Lung (tissue), 12 donors: ENCODE data around the gene RHOG. TPM values are rescaled to one million over a fixed set of nuclear protein-coding genes. Genes with fewer than 3 reads are reported as not detected.

ENCODE experiments used
- ATAC-seq: fragments of 200-7000 bp; cut with Tn5 transposase; one replicate; pipeline ENCODE4 v1.9.1; 2020; ENCODE audit warnings: moderate number of reproducible peaks; ENCODE audit not compliant: insufficient read depth, low FRiP score
- DNase-seq, 3 donors: peaks; one replicate each; pipeline ENCODE4 v3.0.0-alpha.2; 2013 to 2017
- H3K27ac ChIP-seq, 2 donors: one replicate each; pipeline ENCODE4 v1.5.1; 2013; ENCODE audit warnings: mild to moderate bottlenecking in 2 of 2, moderate library complexity in 2 of 2, control low read depth in 1 of 2, inconsistent platforms in 1 of 2, low read depth in 1 of 2, low read length in 1 of 2
- H3K27me3 ChIP-seq, 3 donors: one replicate each; pipeline ENCODE4 v1.5.1; 2013; ENCODE audit warnings: low read length in 2 of 3; ENCODE audit not compliant: control insufficient read depth in 3 of 3, insufficient read depth in 3 of 3
- H3K36me3 ChIP-seq, 4 donors: one replicate each; pipeline ENCODE4 v1.5.1; 2013; ENCODE audit warnings: low read length in 4 of 4, mild to moderate bottlenecking in 1 of 4, moderate library complexity in 1 of 4; ENCODE audit not compliant: control insufficient read depth in 4 of 4, insufficient read depth in 4 of 4
- H3K4me1 ChIP-seq, 5 donors: one replicate each; pipeline ENCODE4 v1.5.1; 2013; ENCODE audit warnings: low read length in 5 of 5, mild to moderate bottlenecking in 2 of 5, moderate library complexity in 1 of 5; ENCODE audit not compliant: control insufficient read depth in 5 of 5, insufficient read depth in 5 of 5
- H3K4me3 ChIP-seq: one replicate; pipeline ENCODE4 v1.5.1; 2013; ENCODE audit warnings: mild to moderate bottlenecking, control low read depth, moderate library complexity
- H3K9ac ChIP-seq, 2 donors: one replicate each; pipeline ENCODE4 v1.5.1; 2013; ENCODE audit warnings: low read length in 2 of 2, control low read depth in 1 of 2; ENCODE audit not compliant: insufficient read depth in 1 of 2
- H3K9me3 ChIP-seq, 4 donors: one replicate each; pipeline ENCODE4 v1.5.1; 2013; ENCODE audit warnings: low read length in 3 of 4, mild to moderate bottlenecking in 1 of 4, moderate library complexity in 1 of 4; ENCODE audit not compliant: control insufficient read depth in 4 of 4, insufficient read depth in 3 of 4
- WGBS, 2 donors: extraction: QIAGEN DNeasy Blood & Tissue Kit; methylation state at CpG; one replicate each; pipeline ENCODE4 v1.1.7; 2013; 5-methylcytosine and 5-hydroxymethylcytosine counted together
- polyA plus RNA-seq, 2 donors: library from polyadenylated mRNA; stranded (reverse); fragments of 200-250 nt; gene quantifications; one replicate each; pipeline ENCODE4 v1.2.1, GENCODE V29; 2013
- total RNA-seq, 2 donors: library from RNA; depleted of rRNA in 1 of 2; stranded (reverse); fragments of >200 nt in 1 of 2; gene quantifications; one replicate each; pipeline ENCODE4 v1.2.1, GENCODE V29; 2014 to 2021
- TF ChIP-seq, protein P1 (sequence below): IDR thresholded peaks from 2 replicates; pipeline ENCODE4 v1.5.1; 2012; ENCODE audit warnings: mild to moderate bottlenecking; ENCODE audit errors: control extremely low read depth, extremely low read depth
- donor health status: control.
- donor health status: control.
- donor health status: Bipolar disorder and iron deficiency.
- donor health status: healthy.
- donor health status: DM: yes; HTN: yes; CAD: no.

The RHOG gene
- total and polyA plus RNA-seq, 4 donors: 15.4 to 287 (median 82.6) TPM

DNA sequence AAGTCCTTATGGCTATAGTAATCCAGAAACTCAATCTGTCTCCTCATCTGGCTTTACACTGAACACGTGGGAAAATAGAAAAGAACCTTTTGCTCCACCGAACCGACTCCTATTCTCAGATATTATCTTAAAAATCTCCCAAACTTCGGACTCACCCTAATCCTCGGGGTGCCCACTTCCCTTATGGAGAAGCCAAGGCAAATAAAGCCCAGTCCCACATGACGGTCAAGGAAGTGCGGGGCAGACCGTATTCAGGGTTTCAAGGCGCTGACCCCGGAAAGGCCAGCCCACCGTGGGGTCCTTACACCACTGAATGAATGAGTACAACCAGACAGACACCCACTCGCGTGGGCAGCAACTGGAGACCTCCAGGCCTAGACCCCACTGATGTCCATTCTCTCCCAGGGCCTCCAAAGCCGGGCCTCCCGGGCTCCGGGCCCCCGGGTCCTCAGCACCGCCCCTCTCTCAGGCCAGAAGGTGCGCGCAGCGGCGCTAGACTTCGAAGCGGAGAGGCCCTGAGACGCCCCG, 43.9 kb downstream of the RHOG start:
- H3K27me3 ChIP-seq: no peaks in the 10 kb centered on the region
- H3K36me3 ChIP-seq: peaks cover 5 to 12% (median 9%) of the 10 kb centered on the region in 4 donors
- peak overlapping the region; percentile 98 to 99 for H3K27ac ChIP-seq
- peak in 1 of 3 donors; percentile 17 for DNase-seq
- peak overlapping the region; percentile 94 for H3K9ac ChIP-seq
- peak overlapping the region; percentile 96 for H3K4me3 ChIP-seq
- no peaks in the 10 kb centered on the region for H3K9me3 ChIP-seq
- peak; percentile 27 for ATAC-seq
- H3K4me1 ChIP-seq: peaks cover 0 to 18% (median 8%) of the 10 kb centered on the region in 5 donors
- TF ChIP-seq, protein P1, sequence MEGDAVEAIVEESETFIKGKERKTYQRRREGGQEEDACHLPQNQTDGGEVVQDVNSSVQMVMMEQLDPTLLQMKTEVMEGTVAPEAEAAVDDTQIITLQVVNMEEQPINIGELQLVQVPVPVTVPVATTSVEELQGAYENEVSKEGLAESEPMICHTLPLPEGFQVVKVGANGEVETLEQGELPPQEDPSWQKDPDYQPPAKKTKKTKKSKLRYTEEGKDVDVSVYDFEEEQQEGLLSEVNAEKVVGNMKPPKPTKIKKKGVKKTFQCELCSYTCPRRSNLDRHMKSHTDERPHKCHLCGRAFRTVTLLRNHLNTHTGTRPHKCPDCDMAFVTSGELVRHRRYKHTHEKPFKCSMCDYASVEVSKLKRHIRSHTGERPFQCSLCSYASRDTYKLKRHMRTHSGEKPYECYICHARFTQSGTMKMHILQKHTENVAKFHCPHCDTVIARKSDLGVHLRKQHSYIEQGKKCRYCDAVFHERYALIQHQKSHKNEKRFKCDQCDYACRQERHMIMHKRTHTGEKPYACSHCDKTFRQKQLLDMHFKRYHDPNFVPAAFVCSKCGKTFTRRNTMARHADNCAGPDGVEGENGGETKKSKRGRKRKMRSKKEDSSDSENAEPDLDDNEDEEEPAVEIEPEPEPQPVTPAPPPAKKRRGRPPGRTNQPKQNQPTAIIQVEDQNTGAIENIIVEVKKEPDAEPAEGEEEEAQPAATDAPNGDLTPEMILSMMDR: no peak
- WGBS, 2 donors: 1% methylated on average over 25 to 26 of the region's 26 CpGs

DNA sequence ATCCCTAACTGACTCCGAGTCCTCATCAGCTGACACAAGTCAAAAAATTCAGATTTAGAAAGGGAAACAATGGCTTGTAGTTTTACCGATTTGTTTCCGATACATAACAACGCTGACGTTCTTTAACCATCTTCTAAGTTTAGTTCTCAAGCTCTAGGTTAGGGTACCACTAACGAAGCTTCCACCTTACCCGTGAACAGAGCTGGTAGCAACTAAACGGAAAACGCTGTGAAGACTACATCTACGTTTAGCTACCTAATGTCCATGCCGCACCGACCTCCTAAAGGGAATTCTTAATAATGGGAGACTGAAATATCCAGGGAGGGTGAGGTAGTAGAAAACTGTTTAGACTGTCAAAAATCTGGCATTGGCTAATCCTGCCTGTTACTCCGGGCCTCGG, 44.4 kb downstream of the RHOG start:
- H3K27ac ChIP-seq: peak overlapping the region in 1 of 2 donors; percentile 56
- peaks cover 0 to 18% (median 8%) of the 10 kb centered on the region in 5 donors for H3K4me1 ChIP-seq
- DNase-seq: no peak
- WGBS, 2 donors: 9 to 14% methylated on average over 14 of the region's 14 CpGs
- H3K36me3 ChIP-seq: peaks cover 5 to 12% (median 9%) of the 10 kb centered on the region in 4 donors
- ATAC-seq: no peak
- TF ChIP-seq, protein P1: no peak
- peak overlapping the region; percentile 94 for H3K9ac ChIP-seq
- H3K27me3 ChIP-seq: no peaks in the 10 kb centered on the region
- H3K4me3 ChIP-seq: peak overlapping the region; percentile 96
- no peaks in the 10 kb centered on the region for H3K9me3 ChIP-seq

DNA sequence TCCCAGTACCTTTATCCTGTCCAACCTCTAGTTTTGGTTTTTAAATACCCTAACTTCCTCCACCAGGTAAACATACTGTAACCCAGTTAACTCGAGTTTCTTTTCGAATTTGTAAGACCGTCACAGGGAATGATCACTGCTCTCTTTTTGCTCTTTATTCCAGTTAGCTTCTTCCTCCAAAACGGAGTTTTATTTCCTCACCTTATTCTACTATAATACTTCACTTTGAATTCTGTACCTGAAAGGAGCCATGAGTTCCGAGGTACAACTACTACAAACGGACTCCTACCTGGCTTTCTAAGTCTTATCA, 44.8 kb downstream of the RHOG start:
- H3K9me3 ChIP-seq: no peaks in the 10 kb centered on the region
- H3K9ac ChIP-seq: peak overlapping the region; percentile 94
- H3K27ac ChIP-seq: no peak overlapping the region
- peaks cover 0 to 18% (median 8%) of the 10 kb centered on the region in 5 donors for H3K4me1 ChIP-seq
- no peak overlapping the region for H3K4me3 ChIP-seq
- H3K36me3 ChIP-seq: peaks cover 5 to 13% (median 9%) of the 10 kb centered on the region in 4 donors
- TF ChIP-seq, protein P1: no peak
- 32 to 35% methylated on average over 6 of the region's 6 CpGs for WGBS, 2 donors
- no peaks in the 10 kb centered on the region for H3K27me3 ChIP-seq
- DNase-seq: no peak
- ATAC-seq: no peak
